ENCODE measurements around the gene LETM1. TPM values are rescaled to one million over a fixed set of nuclear protein-coding genes. Genes with fewer than 3 reads are reported as not detected.

Gene LETM1
- total and polyA plus RNA-seq, 2 donors from 2014 or later: 20.0 to 46.4 TPM

- Histone ChIP-seq H3K4me1 (ENCODE audit: control insufficient read depth in 2 of 3, insufficient read depth in 2 of 3, low read depth in 1 of 3, low read length in 3 of 3) (peaks cover 0 to 16% (median 3%) of the 10 kb centered on the region in 3 donors), H3K4me3 (ENCODE audit: low read length in 3 of 3) (no peak overlapping the region), H3K9ac (ENCODE audit: low read length in 3 of 3) (no peak overlapping the region), H3K9me3 (ENCODE audit: control insufficient read depth in 2 of 3, insufficient read depth in 1 of 3, low read length in 3 of 3) (no peaks in the 10 kb centered on the region), H3K27me3 (ENCODE audit: control insufficient read depth, insufficient read depth, low read length) (no peaks in the 10 kb centered on the region), H3K27ac (ENCODE audit: low read depth in 2 of 2, low read length in 2 of 2) (no peak overlapping the region), H3K36me3 (ENCODE audit: control insufficient read depth in 2 of 3, insufficient read depth in 3 of 3, low read length in 3 of 3) (no peaks in the 10 kb centered on the region)
- TF ChIP-seq, protein P1, sequence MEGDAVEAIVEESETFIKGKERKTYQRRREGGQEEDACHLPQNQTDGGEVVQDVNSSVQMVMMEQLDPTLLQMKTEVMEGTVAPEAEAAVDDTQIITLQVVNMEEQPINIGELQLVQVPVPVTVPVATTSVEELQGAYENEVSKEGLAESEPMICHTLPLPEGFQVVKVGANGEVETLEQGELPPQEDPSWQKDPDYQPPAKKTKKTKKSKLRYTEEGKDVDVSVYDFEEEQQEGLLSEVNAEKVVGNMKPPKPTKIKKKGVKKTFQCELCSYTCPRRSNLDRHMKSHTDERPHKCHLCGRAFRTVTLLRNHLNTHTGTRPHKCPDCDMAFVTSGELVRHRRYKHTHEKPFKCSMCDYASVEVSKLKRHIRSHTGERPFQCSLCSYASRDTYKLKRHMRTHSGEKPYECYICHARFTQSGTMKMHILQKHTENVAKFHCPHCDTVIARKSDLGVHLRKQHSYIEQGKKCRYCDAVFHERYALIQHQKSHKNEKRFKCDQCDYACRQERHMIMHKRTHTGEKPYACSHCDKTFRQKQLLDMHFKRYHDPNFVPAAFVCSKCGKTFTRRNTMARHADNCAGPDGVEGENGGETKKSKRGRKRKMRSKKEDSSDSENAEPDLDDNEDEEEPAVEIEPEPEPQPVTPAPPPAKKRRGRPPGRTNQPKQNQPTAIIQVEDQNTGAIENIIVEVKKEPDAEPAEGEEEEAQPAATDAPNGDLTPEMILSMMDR (IDR thresholded peaks at IDR 0.05; ENCODE audit: borderline replicate concordance, extremely low read depth, insufficient read depth): no peak
- intact Hi-C loops (cut with DNase I): no loop called here
- no peak for DNase-seq
- no peak for FAIRE-seq
Measured at GRCh38 chr4:1764670-1765069, 91.3 kb downstream of the LETM1 start.

DNA sequence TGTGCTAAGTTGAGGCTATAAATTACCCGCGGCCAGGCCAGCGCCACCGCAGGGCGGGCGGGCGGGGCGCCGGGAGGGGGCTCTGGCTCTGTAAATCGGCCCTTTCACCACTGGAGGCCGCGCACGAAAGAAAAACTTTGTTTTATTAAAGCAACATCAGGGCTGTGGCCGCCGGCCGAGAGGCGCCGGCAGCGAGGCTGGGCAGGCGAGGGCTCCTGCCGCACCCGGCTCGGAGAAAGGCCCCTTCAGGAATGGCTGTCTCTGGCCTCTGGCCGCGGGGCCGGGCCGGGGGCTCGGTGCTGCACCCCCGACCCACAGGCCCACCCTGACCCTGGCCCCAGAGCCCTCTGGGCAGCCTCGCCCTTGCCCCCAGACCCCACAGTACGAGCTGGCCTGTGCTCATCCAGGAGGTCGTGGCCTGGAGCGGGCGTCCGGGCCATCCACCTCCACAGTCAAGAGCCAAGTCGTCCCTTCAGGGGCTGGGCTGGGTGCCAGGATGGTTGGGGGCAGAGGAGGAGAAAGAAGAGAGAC, 92.3 kb downstream of the LETM1 start:
- TF ChIP-seq, protein P1 (IDR thresholded peaks at IDR 0.05; ENCODE audit: borderline replicate concordance, extremely low read depth, insufficient read depth): peak; percentile 24
- Histone ChIP-seq H3K27ac (ENCODE audit: low read depth in 2 of 2, low read length in 2 of 2) (no peak overlapping the region), H3K36me3 (ENCODE audit: control insufficient read depth in 2 of 3, insufficient read depth in 3 of 3, low read length in 3 of 3) (no peaks in the 10 kb centered on the region), H3K27me3 (ENCODE audit: control insufficient read depth, insufficient read depth, low read length) (no peaks in the 10 kb centered on the region), H3K9me3 (ENCODE audit: control insufficient read depth in 2 of 3, insufficient read depth in 1 of 3, low read length in 3 of 3) (no peaks in the 10 kb centered on the region), H3K4me1 (ENCODE audit: control insufficient read depth in 2 of 3, insufficient read depth in 2 of 3, low read depth in 1 of 3, low read length in 3 of 3) (peaks cover 0 to 11% (median 0%) of the 10 kb centered on the region in 3 donors), H3K9ac (ENCODE audit: low read length in 3 of 3) (no peak overlapping the region), H3K4me3 (ENCODE audit: low read length in 3 of 3) (no peak overlapping the region)
- FAIRE-seq (no peak), DNase-seq (peak in 3 of 5 donors; percentile 76 to 87 (median 79))
- intact Hi-C loops (cut with DNase I): no loop called here

GRCh38 chr4:1763070-1763549, 92.8 kb downstream of the LETM1 start:
- TF ChIP-seq, protein P1 (IDR thresholded peaks at IDR 0.05; ENCODE audit: borderline replicate concordance, extremely low read depth, insufficient read depth): no peak
- no peak overlapping the region for H3K4me3 ChIP-seq (ENCODE audit: low read length in 3 of 3)
- H3K9ac ChIP-seq (ENCODE audit: low read length in 3 of 3): no peak overlapping the region
- H3K4me1 ChIP-seq (ENCODE audit: control insufficient read depth in 2 of 3, insufficient read depth in 2 of 3, low read depth in 1 of 3, low read length in 3 of 3): peaks cover 0 to 7% (median 0%) of the 10 kb centered on the region in 3 donors
- no peak overlapping the region for H3K27ac ChIP-seq (ENCODE audit: low read depth in 2 of 2, low read length in 2 of 2)
- H3K27me3 ChIP-seq (ENCODE audit: control insufficient read depth, insufficient read depth, low read length): no peaks in the 10 kb centered on the region
- FAIRE-seq (no peak), DNase-seq (no peak)
- H3K36me3 ChIP-seq (ENCODE audit: control insufficient read depth in 2 of 3, insufficient read depth in 3 of 3, low read length in 3 of 3): no peaks in the 10 kb centered on the region
- no peaks in the 10 kb centered on the region for H3K9me3 ChIP-seq (ENCODE audit: control insufficient read depth in 2 of 3, insufficient read depth in 1 of 3, low read length in 3 of 3)
- intact Hi-C loops (cut with DNase I): no loop called here

Measured in kidney (tissue), 14 donors.